PC-9 (cell line): ENCODE results near the gene MUCL1.

Source experiments
- EZH2 ChIP-seq: fragments of 200-600 bp; sonication (generic); IDR thresholded peaks from 2 replicates; pipeline ENCODE4 v1.8.0; 2017; ENCODE audit warnings: antibody characterized with exemption, low read depth
- TF ChIP-seq, protein P1 (sequence below): fragments of 200-600 bp; sonication (generic); conservative IDR thresholded peaks from 2 replicates; pipeline ENCODE4 v1.6.1; 2017; ENCODE audit warnings: mixed run types, antibody characterized with exemption, mild to moderate bottlenecking, moderate library complexity

DNA sequence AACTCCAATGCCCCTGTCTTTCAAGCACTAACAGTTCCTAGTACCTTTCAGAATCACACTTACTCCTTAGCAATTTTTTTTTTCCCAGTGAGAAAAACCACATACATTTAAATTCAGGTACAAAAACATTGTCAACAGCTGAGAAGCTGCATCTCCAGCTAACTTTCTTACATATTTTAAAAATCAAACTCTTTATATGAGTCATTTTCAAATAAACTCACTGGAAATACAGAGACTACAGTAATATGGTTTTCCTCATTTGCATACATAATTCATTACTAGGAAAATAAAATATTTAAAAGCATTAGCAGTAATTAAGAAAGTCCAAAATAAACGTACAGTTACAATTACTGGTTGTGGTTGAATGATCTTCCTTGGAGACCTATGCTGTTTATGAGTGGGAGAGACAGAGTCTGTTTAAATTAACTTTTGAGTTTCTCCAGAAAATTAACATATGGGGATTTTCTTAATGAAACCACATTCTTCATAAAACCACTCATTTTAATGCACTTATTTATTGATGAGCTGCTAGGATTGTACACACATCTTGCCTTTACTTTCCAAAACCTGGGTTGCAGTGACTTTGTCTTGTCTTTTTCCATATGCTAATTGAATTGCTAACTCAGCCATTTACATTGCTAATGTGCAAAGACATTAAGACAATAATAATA, 9.8 kb downstream of the MUCL1 start:
- TF ChIP-seq, protein P1, sequence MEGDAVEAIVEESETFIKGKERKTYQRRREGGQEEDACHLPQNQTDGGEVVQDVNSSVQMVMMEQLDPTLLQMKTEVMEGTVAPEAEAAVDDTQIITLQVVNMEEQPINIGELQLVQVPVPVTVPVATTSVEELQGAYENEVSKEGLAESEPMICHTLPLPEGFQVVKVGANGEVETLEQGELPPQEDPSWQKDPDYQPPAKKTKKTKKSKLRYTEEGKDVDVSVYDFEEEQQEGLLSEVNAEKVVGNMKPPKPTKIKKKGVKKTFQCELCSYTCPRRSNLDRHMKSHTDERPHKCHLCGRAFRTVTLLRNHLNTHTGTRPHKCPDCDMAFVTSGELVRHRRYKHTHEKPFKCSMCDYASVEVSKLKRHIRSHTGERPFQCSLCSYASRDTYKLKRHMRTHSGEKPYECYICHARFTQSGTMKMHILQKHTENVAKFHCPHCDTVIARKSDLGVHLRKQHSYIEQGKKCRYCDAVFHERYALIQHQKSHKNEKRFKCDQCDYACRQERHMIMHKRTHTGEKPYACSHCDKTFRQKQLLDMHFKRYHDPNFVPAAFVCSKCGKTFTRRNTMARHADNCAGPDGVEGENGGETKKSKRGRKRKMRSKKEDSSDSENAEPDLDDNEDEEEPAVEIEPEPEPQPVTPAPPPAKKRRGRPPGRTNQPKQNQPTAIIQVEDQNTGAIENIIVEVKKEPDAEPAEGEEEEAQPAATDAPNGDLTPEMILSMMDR: no peak
- no peak for TF ChIP-seq EZH2
